DOHH2 (cell line): ENCODE measurements around the gene ACSBG1.

Experiments
- EZH2phosphoT487 ChIP-seq: fragments of 200-600 bp; sonication (generic); IDR thresholded peaks from 2 replicates; pipeline ENCODE4 v1.6.1; 2017; ENCODE audit warnings: borderline replicate concordance, mild to moderate bottlenecking, antibody characterized with exemption, low read length, moderate library complexity, mixed read lengths
- TF ChIP-seq, protein P1 (sequence below): fragments of 200-600 bp; sonication (generic); IDR thresholded peaks from one replicate; pipeline ENCODE4 v1.5.1; 2014; ENCODE audit warnings: antibody characterized with exemption, mild to moderate bottlenecking, low read depth, low read length; ENCODE audit not compliant: poor library complexity, severe bottlenecking

DNA sequence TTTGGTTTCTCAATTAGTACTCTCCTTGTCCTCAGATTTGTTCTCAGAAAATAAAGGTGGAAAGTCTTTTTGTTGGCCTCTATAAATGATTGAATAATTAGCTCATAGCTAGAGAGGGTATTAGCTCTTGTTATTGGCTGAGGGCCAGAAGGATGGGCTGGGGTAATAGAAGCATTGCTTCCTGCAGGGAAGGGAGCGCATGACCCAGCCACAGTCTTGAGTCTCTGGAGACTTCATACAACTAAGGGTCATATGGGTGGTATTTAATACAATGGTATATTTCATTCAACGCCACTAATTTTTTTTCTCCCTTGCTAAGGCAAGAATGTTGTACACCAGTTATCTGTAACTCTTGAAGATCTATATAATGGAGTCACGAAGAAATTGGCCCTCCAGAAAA is 38.4 kb upstream of the ACSBG1 start:
- TF ChIP-seq, protein P1, sequence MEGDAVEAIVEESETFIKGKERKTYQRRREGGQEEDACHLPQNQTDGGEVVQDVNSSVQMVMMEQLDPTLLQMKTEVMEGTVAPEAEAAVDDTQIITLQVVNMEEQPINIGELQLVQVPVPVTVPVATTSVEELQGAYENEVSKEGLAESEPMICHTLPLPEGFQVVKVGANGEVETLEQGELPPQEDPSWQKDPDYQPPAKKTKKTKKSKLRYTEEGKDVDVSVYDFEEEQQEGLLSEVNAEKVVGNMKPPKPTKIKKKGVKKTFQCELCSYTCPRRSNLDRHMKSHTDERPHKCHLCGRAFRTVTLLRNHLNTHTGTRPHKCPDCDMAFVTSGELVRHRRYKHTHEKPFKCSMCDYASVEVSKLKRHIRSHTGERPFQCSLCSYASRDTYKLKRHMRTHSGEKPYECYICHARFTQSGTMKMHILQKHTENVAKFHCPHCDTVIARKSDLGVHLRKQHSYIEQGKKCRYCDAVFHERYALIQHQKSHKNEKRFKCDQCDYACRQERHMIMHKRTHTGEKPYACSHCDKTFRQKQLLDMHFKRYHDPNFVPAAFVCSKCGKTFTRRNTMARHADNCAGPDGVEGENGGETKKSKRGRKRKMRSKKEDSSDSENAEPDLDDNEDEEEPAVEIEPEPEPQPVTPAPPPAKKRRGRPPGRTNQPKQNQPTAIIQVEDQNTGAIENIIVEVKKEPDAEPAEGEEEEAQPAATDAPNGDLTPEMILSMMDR = no peak
- no peak for TF ChIP-seq EZH2phosphoT487
